Tibial artery (tissue), 4 donors: ENCODE results near the gene TFB1M.

Source experiments
- DNase-seq, 2 donors: peaks; one replicate each; pipeline ENCODE4 v3.0.0-alpha.2; 2019
- H3K27ac ChIP-seq, 2 donors: fragments of 200-600 bp; sonication (generic) in 1 of 2; 1 replicate in 1 of 2; 2 replicates in 1 of 2; pipeline ENCODE4 v1.5.1; 2018 to 2019; ENCODE audit warnings: mild to moderate bottlenecking in 1 of 2
- H3K27me3 ChIP-seq, 2 donors: fragments of 200-600 bp; sonication (generic) in 1 of 2; one replicate each; pipeline versions ENCODE4 v1.5.1 to v1.6.0; 2016 to 2019
- H3K36me3 ChIP-seq, 3 donors: fragments of 200-600 bp; sonication (generic) in 2 of 3; one replicate each; pipeline ENCODE4 v1.5.1; 2016 to 2019; ENCODE audit warnings: mild to moderate bottlenecking in 2 of 3
- H3K4me1 ChIP-seq, 4 donors: fragments of 200-600 bp; sonication (generic) in 2 of 4; 1 replicate in 3 of 4; 2 replicates in 1 of 4; pipeline ENCODE4 v1.5.1; 2016 to 2019
- H3K4me3 ChIP-seq, 2 donors: fragments of 200-600 bp; sonication (generic) in 1 of 2; 1 replicate in 1 of 2; 2 replicates in 1 of 2; pipeline ENCODE4 v1.5.1; 2018 to 2019; ENCODE audit warnings: mild to moderate bottlenecking in 2 of 2
- H3K9me3 ChIP-seq, 3 donors: fragments of 200-600 bp; sonication (generic) in 1 of 3; one replicate each; pipeline ENCODE4 v1.5.1; 2016 to 2019
- intact Hi-C: fragments of 100-400 bp; cut with DNase I; formaldehyde crosslinking; loops from one replicate; pipeline ENCODE4 v1.15.0; 2023; ENCODE audit warnings: low total_unique reads
- TF ChIP-seq, protein P1 (sequence below), 2 experiments: fragments of 200-600 bp in 1 of 2; fragments of 450-650 bp in 1 of 2; IDR thresholded peaks; one replicate each; pipeline ENCODE4 v1.5.1; 2017 to 2019; ENCODE audit warnings: antibody characterized with exemption in 2 of 2, mild to moderate bottlenecking in 1 of 2, moderate library complexity in 1 of 2

The TFB1M gene

DNA sequence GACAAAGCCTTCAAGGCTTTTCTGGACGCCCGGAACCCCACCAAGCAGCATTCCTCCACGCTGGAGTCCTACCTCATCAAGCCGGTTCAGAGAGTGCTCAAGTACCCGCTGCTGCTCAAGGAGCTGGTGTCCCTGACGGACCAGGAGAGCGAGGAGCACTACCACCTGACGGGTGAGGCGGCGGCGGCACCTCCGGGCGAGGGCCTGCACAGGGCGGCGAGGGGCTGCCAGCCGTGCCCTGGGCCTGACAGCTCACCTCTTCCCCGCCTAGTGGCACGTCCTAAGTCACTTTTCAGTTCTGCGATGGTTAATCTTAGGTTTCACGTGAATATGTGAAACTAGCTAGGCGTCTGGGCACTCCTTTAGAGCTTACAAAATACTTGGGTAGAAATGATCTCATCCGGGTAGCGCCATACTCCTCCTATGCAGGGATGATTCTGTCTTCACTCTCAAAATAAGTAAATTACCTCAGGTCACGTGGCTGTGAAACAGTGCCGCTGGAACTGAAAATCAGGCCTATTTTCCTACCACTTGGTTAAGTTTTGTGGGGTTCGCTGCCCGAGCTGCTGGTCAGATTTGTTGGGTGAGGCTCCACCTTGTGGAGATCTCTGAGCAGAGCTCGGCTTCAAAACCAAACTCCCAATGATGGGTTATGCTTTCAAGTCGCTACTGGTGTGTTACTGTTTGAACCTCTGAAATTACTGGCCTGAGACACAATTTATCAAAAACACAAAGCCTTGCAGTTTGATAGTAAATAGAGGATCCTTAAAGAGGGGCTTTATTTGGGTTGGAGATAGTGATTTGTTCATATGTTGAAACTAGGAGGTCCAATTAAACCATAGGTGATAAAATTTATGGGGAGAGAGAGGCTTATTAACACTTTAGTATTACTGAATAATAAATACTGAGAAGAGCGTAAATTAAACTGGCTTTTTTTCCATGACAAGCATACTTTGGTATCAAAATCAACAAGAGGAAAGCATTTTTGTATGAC, 66.0 kb downstream of the TFB1M start:
- Histone ChIP-seq H3K27me3 (no peaks in the 10 kb centered on the region), H3K4me3 (no peak overlapping the region), H3K27ac (peak overlapping the region in 1 of 2 donors; percentile 17), H3K4me1 (peaks cover 0 to 18% (median 4%) of the 10 kb centered on the region in 4 donors), H3K36me3 (peaks cover 8 to 29% (median 17%) of the 10 kb centered on the region in 3 donors), H3K9me3 (no peaks in the 10 kb centered on the region)
- intact Hi-C loops, result loop anchor here (5.0 kb wide), 1 partner anchor 321 kb away; no protein-coding TSS in a partner anchor
- DNase-seq, result peak in 1 of 2 donors; percentile 31
- TF ChIP-seq, protein P1, sequence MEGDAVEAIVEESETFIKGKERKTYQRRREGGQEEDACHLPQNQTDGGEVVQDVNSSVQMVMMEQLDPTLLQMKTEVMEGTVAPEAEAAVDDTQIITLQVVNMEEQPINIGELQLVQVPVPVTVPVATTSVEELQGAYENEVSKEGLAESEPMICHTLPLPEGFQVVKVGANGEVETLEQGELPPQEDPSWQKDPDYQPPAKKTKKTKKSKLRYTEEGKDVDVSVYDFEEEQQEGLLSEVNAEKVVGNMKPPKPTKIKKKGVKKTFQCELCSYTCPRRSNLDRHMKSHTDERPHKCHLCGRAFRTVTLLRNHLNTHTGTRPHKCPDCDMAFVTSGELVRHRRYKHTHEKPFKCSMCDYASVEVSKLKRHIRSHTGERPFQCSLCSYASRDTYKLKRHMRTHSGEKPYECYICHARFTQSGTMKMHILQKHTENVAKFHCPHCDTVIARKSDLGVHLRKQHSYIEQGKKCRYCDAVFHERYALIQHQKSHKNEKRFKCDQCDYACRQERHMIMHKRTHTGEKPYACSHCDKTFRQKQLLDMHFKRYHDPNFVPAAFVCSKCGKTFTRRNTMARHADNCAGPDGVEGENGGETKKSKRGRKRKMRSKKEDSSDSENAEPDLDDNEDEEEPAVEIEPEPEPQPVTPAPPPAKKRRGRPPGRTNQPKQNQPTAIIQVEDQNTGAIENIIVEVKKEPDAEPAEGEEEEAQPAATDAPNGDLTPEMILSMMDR (IDR thresholded peaks at IDR 0.05), result peak; percentile 68 to 71

DNA sequence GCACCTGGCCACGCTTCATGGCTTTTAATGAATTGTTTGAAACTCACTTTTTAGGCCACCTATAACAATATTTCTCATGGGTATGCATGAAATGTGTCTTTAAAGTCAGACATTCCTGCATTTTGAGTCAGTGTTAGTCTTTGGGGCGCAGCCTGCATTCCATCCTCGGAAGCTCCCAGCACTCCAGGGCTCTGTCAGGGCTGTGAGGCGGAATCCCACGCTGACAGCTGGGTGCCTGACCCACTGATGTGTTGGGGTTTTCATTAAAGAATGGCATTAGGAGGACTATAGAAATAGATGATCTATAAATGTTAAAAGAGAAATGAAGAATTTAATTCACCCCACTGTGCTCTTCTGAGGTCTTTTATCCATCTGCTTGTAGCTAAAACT, 66.7 kb downstream of the TFB1M start:
- H3K9me3 ChIP-seq, result no peaks in the 10 kb centered on the region
- H3K36me3 ChIP-seq, result peaks cover 3 to 23% (median 17%) of the 10 kb centered on the region in 3 donors
- no peaks in the 10 kb centered on the region for H3K27me3 ChIP-seq
- no peak for DNase-seq
- H3K4me3 ChIP-seq, result no peak overlapping the region
- H3K4me1 ChIP-seq, result peaks cover 0 to 18% (median 4%) of the 10 kb centered on the region in 4 donors
- intact Hi-C loops, result loop anchor here (5.0 kb wide), 1 partner anchor 320 kb away; no protein-coding TSS in a partner anchor
- H3K27ac ChIP-seq, result no peak overlapping the region
- TF ChIP-seq, protein P1 (IDR thresholded peaks at IDR 0.05), result no peak

DNA sequence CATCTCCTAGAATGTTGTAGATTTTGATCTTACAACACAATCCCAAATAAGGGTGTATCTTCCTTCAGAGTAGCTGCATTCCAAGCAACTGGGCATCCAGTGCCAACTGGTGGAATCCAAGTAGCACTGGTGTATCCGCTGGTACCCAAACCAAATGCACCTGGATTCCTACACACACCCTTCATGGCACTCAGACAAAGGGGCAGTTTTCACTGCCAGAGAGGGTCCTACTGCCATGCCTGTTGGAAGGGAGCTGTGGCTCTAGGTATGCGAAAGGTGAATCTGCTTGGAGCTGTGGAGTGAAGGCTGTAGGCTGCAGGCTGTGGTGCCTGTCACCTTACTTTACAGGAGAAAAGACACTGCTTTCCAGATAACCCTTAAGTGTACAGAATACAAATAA, 67.5 kb downstream of the TFB1M start:
- H3K9me3 ChIP-seq, result no peaks in the 10 kb centered on the region
- TF ChIP-seq, protein P1 (IDR thresholded peaks at IDR 0.05), result no peak
- no peak for DNase-seq
- peaks cover 0 to 18% (median 4%) of the 10 kb centered on the region in 4 donors for H3K4me1 ChIP-seq
- H3K4me3 ChIP-seq, result no peak overlapping the region
- intact Hi-C loops, result loop anchor here (5.0 kb wide), 1 partner anchor 320 kb away; no protein-coding TSS in a partner anchor
- H3K27ac ChIP-seq, result no peak overlapping the region
- no peaks in the 10 kb centered on the region for H3K27me3 ChIP-seq
- peaks cover 0 to 15% (median 12%) of the 10 kb centered on the region in 3 donors for H3K36me3 ChIP-seq

DNA sequence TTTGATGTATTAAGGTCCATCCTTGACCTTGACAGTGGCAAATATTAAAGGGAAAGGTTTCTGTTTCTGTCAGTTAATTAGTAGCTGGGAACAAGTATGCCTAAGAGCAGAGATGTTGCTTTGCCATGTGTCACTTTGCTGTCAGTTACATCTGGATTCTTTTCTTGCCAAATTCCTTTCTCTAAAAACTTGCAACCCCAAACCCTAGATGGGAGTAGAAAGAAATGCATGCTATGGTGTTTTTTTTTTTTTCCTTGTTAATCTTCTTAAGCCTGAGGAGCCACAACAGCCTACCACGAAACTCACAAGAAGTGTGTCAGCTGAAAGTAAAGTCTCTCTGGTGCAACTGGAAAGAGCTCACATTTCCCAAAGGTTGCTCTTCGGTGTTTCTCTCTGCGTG, 68.5 kb downstream of the TFB1M start:
- no peaks in the 10 kb centered on the region for H3K27me3 ChIP-seq
- no peak overlapping the region for H3K4me3 ChIP-seq
- intact Hi-C loops, result loop anchor here (5.0 kb wide), 1 partner anchor 319 kb away; no protein-coding TSS in a partner anchor
- H3K9me3 ChIP-seq, result no peaks in the 10 kb centered on the region
- TF ChIP-seq, protein P1 (IDR thresholded peaks at IDR 0.05), result no peak
- H3K36me3 ChIP-seq, result peaks cover 0 to 7% (median 2%) of the 10 kb centered on the region in 3 donors
- H3K27ac ChIP-seq, result no peak overlapping the region
- DNase-seq, result no peak
- peaks cover 0 to 18% (median 4%) of the 10 kb centered on the region in 4 donors for H3K4me1 ChIP-seq

DNA sequence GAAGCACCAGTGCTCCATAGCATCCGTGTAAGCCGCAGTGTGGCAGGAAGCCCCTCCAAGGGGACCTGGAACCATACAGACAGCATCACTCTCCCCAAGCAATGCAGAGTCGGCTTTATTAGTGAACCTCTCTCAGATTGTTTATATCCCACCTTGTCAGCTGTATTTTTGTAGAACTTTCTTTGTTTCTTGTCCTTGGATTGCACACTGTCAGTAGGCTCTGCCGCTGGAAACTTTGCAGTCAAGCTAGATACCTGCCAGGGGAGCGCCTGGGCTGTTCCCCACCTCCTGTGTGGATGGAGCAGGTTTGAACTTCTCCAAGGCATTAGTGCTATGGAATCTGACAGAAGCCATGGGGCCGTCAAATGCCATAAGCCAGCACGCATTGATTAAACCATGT, 69.1 kb downstream of the TFB1M start:
- Histone ChIP-seq H3K9me3 (no peaks in the 10 kb centered on the region), H3K27me3 (no peaks in the 10 kb centered on the region), H3K4me1 (peaks cover 0 to 16% (median 4%) of the 10 kb centered on the region in 4 donors), H3K27ac (no peak overlapping the region), H3K36me3 (peaks cover 0 to 6% (median 0%) of the 10 kb centered on the region in 3 donors), H3K4me3 (no peak overlapping the region)
- TF ChIP-seq, protein P1 (IDR thresholded peaks at IDR 0.05), result no peak
- intact Hi-C loops, result loop anchor here (5.0 kb wide), 1 partner anchor 318 kb away; no protein-coding TSS in a partner anchor
- DNase-seq, result no peak
